Measurements from ENCODE around the gene HS2ST1. TPM values are rescaled to one million over a fixed set of nuclear protein-coding genes. Genes with fewer than 3 reads are reported as not detected.

Gene HS2ST1
- total RNA-seq, 1 experiment from 2014 or later, result 18.7 TPM

GRCh38 chr1:87155648-87156047, 241.2 kb downstream of the HS2ST1 start:
- H3K4me2 ChIP-seq (ENCODE audit: low read depth, low read length, poor library complexity, severe bottlenecking), result no peak overlapping the region
- DNase-seq, result no peak

DNA sequence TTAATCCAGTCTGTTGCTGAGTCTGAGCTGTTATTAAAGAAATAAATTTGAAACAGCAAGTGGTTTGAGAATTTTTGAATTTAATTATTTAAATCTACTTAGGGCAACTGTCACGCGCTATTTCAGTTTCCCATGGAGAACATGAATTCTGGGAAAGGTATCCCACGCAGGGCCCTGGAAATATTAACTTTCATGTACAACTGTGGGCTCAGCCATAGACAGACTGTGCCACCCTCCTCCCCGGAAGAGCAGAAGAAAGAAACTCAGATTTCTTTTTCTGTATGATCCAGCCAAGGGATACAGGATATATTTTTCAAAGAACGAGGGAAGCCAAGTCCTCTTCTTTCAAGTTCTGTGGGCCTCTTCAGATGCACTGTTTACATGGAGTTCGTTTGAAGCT, 241.7 kb downstream of the HS2ST1 start:
- H3K4me1 ChIP-seq (ENCODE audit: low read length), result peaks cover 16% of the 10 kb centered on the region
- no peak overlapping the region for H2AFZ ChIP-seq (ENCODE audit: low read length)
- DNase-seq, result no peak
- no peaks in the 10 kb centered on the region for H4K20me1 ChIP-seq (ENCODE audit: insufficient read depth, low read depth, low read length)
- no peaks in the 10 kb centered on the region for H3K27me3 ChIP-seq (ENCODE audit: low read length)
- no peaks in the 10 kb centered on the region for H3K79me2 ChIP-seq (ENCODE audit: low read length)
- H3K4me3 ChIP-seq (ENCODE audit: low read length), result no peak overlapping the region
- H3K9me2 ChIP-seq (replicated peaks; ENCODE audit: insufficient read depth, low read length), result no peaks in the 10 kb centered on the region
- no peak overlapping the region for H3K9ac ChIP-seq (ENCODE audit: low read length)
- no peaks in the 10 kb centered on the region for H3K36me3 ChIP-seq (ENCODE audit: insufficient read depth, low read length)
- no peak overlapping the region for H3K4me2 ChIP-seq (ENCODE audit: low read depth, low read length, poor library complexity, severe bottlenecking)
- H3K27ac ChIP-seq (ENCODE audit: low read length), result no peak overlapping the region
- H3K9me3 ChIP-seq (ENCODE audit: low read length), result no peaks in the 10 kb centered on the region

More at GRCh38 chr1:87155648-87156047, 241.2 kb downstream of the HS2ST1 start:
- Histone ChIP-seq H3K27ac (ENCODE audit: low read length) (no peak overlapping the region), H3K27me3 (ENCODE audit: low read length) (no peaks in the 10 kb centered on the region), H3K36me3 (ENCODE audit: insufficient read depth, low read length) (no peaks in the 10 kb centered on the region), H3K79me2 (ENCODE audit: low read length) (no peaks in the 10 kb centered on the region), H3K9ac (ENCODE audit: low read length) (no peak overlapping the region), H3K9me3 (ENCODE audit: low read length) (no peaks in the 10 kb centered on the region), H2AFZ (ENCODE audit: low read length) (no peak overlapping the region), H4K20me1 (ENCODE audit: insufficient read depth, low read depth, low read length) (no peaks in the 10 kb centered on the region), H3K4me1 (ENCODE audit: low read length) (peaks cover 18% of the 10 kb centered on the region), H3K4me3 (ENCODE audit: low read length) (no peak overlapping the region), H3K9me2 (replicated peaks; ENCODE audit: insufficient read depth, low read length) (no peaks in the 10 kb centered on the region)

GRCh38 chr1:87159378-87159915, 245.0 kb downstream of the HS2ST1 start:
- Histone ChIP-seq H4K20me1 (ENCODE audit: insufficient read depth, low read depth, low read length) (no peaks in the 10 kb centered on the region), H3K4me1 (ENCODE audit: low read length) (no peaks in the 10 kb centered on the region), H3K27me3 (ENCODE audit: low read length) (no peaks in the 10 kb centered on the region), H3K9me2 (replicated peaks; ENCODE audit: insufficient read depth, low read length) (no peaks in the 10 kb centered on the region), H3K27ac (ENCODE audit: low read length) (no peak overlapping the region), H3K4me3 (ENCODE audit: low read length) (no peak overlapping the region), H3K9me3 (ENCODE audit: low read length) (no peaks in the 10 kb centered on the region), H2AFZ (ENCODE audit: low read length) (no peak overlapping the region), H3K9ac (ENCODE audit: low read length) (no peak overlapping the region), H3K4me2 (ENCODE audit: low read depth, low read length, poor library complexity, severe bottlenecking) (no peak overlapping the region), H3K36me3 (ENCODE audit: insufficient read depth, low read length) (no peaks in the 10 kb centered on the region), H3K79me2 (ENCODE audit: low read length) (no peaks in the 10 kb centered on the region)
- no peak for DNase-seq

Other genes starting within 250 kb of the HS2ST1 start
- gene SH3GLB1, start 210.1 kb upstream of the HS2ST1 start, total RNA-seq (2014; rRNA removed; shearing (Covaris generic); ENCODE audit: low replicate concordance), result 33.4 and 56.6 TPM in 2 replicates
- gene SELENOF, start 509 bp upstream of the HS2ST1 start, total RNA-seq (2014; rRNA removed; shearing (Covaris generic); ENCODE audit: low replicate concordance), result 118 and 197 TPM in 2 replicates

All from Karpas-422 (cell line).